SK-N-MC (cell line): Measurements from ENCODE around the gene PLAAT5.

Experiments used
- EZH2 ChIP-seq: fragments of 200-600 bp; sonication (generic); IDR thresholded peaks from one replicate; pipeline ENCODE4 v1.6.1; 2017; ENCODE audit warnings: antibody characterized with exemption
- FOXP2 ChIP-seq: optimal IDR thresholded peaks from 2 replicates; pipeline ENCODE3; 2011; ENCODE audit warnings: mild to moderate bottlenecking, moderate library complexity; ENCODE audit not compliant: insufficient read depth; ENCODE audit errors: extremely low read length, control extremely low read depth
- POLR2AphosphoS5 ChIP-seq: IDR thresholded peaks from 2 replicates; pipeline ENCODE4 v1.6.1; 2012; ENCODE audit warnings: mild to moderate bottlenecking, low read depth, low read length, borderline replicate concordance

- TF ChIP-seq EZH2 (no peak), FOXP2 (no peak), POLR2AphosphoS5 (no peak)
Measured at GRCh38 chr11:63530021-63530420, 39.1 kb upstream of the PLAAT5 start.
